Mesothelial cell of epicardium (in vitro differentiated cells): Measurements from ENCODE around the gene HDAC1. TPM values are rescaled to one million over a fixed set of nuclear protein-coding genes. Genes with fewer than 3 reads are reported as not detected.
A peak's percentile ranks its signal among the peaks of the same experiment; 100 is the strongest.

Experiments used
- DNase-seq, 2 experiments: peaks; one replicate each; pipeline ENCODE4 v3.0.0; 2021; ENCODE audit warnings: low spot score in 2 of 2; ENCODE audit not compliant: unreplicated experiment in 2 of 2
- H3K27ac Mint-ChIP-seq: 2 replicates; pipeline ENCODE4 v1.8.0; 2021; ENCODE audit warnings: mixed read lengths
- H3K27me3 Mint-ChIP-seq: 2 replicates; pipeline ENCODE4 v1.8.0; 2021; ENCODE audit warnings: low read depth, mixed read lengths
- H3K36me3 Mint-ChIP-seq: 2 replicates; pipeline ENCODE4 v1.8.0; 2021; ENCODE audit warnings: mixed read lengths
- H3K4me1 Mint-ChIP-seq: 2 replicates; pipeline ENCODE4 v1.8.0; 2021; ENCODE audit warnings: mixed read lengths
- H3K4me3 Mint-ChIP-seq: 2 replicates; pipeline ENCODE4 v1.8.0; 2021; ENCODE audit warnings: mild to moderate bottlenecking, moderate library complexity, mixed read lengths
- H3K9me3 Mint-ChIP-seq: 2 replicates; pipeline ENCODE4 v1.8.0; 2021; ENCODE audit warnings: mixed read lengths
- CTCF ChIP-seq: fragments of 200-600 bp; sonication (generic); IDR thresholded peaks from one replicate; pipeline ENCODE4 v1.5.0; 2021; ENCODE audit warnings: antibody characterized with exemption; ENCODE audit not compliant: unreplicated experiment
- total RNA-seq: library from RNA; stranded (reverse); gene quantifications from 3 replicates; pipeline ENCODE4 v1.2.1, GENCODE V29; 2021

HDAC1 gene
- total RNA-seq, 1 donor from 2014 or later, result 131 TPM

GRCh38 chr1:32365445-32365844, 73.6 kb downstream of the HDAC1 start:
- no peak for DNase-seq
- H3K36me3 Mint-ChIP-seq, result peaks cover 7% of the 10 kb centered on the region
- TF ChIP-seq CTCF, result no peak
- H3K27ac Mint-ChIP-seq, result peak overlapping the region; percentile 30
- H3K4me1 Mint-ChIP-seq, result peaks cover 14% of the 10 kb centered on the region
- H3K4me3 Mint-ChIP-seq, result no peak overlapping the region
- H3K9me3 Mint-ChIP-seq, result no peaks in the 10 kb centered on the region
- H3K27me3 Mint-ChIP-seq, result no peaks in the 10 kb centered on the region

GRCh38 chr1:32367912-32368635, 76.2 kb downstream of the HDAC1 start:
- no peak overlapping the region for H3K27ac Mint-ChIP-seq
- no peak for TF ChIP-seq CTCF
- peaks cover 2% of the 10 kb centered on the region for H3K4me1 Mint-ChIP-seq
- H3K4me3 Mint-ChIP-seq, result no peak overlapping the region
- DNase-seq, result no peak
- no peaks in the 10 kb centered on the region for H3K9me3 Mint-ChIP-seq
- peaks cover 13% of the 10 kb centered on the region for H3K36me3 Mint-ChIP-seq
- H3K27me3 Mint-ChIP-seq, result no peaks in the 10 kb centered on the region

GRCh38 chr1:32372149-32372756, 80.4 kb downstream of the HDAC1 start:
- H3K4me1 Mint-ChIP-seq, result no peaks in the 10 kb centered on the region
- H3K27ac Mint-ChIP-seq, result no peak overlapping the region
- H3K27me3 Mint-ChIP-seq, result no peaks in the 10 kb centered on the region
- H3K4me3 Mint-ChIP-seq, result no peak overlapping the region
- H3K9me3 Mint-ChIP-seq, result no peaks in the 10 kb centered on the region
- no peak for DNase-seq
- TF ChIP-seq CTCF, result no peak
- peaks cover 28% of the 10 kb centered on the region for H3K36me3 Mint-ChIP-seq

GRCh38 chr1:32373996-32374592, 82.2 kb downstream of the HDAC1 start:
- Mint-ChIP-seq H3K4me1 (no peaks in the 10 kb centered on the region), H3K4me3 (no peak overlapping the region), H3K9me3 (no peaks in the 10 kb centered on the region), H3K36me3 (peaks cover 38% of the 10 kb centered on the region), H3K27ac (no peak overlapping the region), H3K27me3 (no peaks in the 10 kb centered on the region)
- no peak for TF ChIP-seq CTCF
- no peak for DNase-seq

GRCh38 chr1:32376199-32376598, 84.3 kb downstream of the HDAC1 start:
- no peak overlapping the region for H3K27ac Mint-ChIP-seq
- no peaks in the 10 kb centered on the region for H3K4me1 Mint-ChIP-seq
- H3K9me3 Mint-ChIP-seq, result no peaks in the 10 kb centered on the region
- H3K27me3 Mint-ChIP-seq, result no peaks in the 10 kb centered on the region
- H3K36me3 Mint-ChIP-seq, result peaks cover 49% of the 10 kb centered on the region
- no peak overlapping the region for H3K4me3 Mint-ChIP-seq
- no peak for TF ChIP-seq CTCF
- DNase-seq, result no peak
